ENCODE results near the gene HAT1.

The HAT1 gene

GRCh38 chr2:171921970-171922229, 361 bp upstream of the HAT1 start:
- DNase-seq: no peak

GRCh38 chr2:171923206-171923605, 945 bp downstream of the HAT1 start:
- no peak for DNase-seq

DNA sequence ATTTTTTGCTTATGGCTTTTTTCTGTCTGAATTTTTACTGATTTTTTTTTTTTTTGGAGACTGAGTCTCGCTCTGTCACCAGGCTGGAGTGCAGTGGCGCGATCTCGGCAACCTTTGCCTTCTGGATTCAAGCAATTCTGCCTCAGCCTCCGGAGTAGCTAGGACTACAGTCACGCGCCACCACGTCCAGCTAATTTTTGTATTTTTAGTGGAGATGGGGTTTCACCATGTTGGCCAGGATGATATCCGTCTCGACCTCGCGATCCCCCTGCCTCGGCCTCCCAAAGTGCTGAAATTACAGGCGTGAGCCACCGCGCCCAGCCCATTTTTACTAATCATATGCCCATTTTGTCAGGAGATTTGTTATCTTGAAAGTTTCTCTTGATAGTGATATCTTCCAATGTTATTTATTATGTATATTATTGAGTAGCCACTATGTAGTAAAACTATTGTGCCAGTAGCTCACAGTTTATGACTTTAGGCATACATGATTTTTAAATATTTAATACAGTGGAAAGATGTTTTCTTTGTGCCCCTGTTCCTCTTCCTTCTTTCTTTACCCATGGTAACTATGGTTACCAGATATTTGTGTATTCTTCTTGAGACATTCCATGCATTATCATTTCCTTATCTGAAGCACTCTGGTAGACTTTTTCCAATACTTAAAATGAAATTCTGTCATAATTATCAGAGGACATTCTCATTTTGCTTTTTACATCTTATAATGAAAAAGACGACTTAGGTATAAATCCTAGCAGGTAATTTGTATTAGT, 2.1 kb downstream of the HAT1 start:
- no peak for DNase-seq

GRCh38 chr2:171930385-171930784, 8.1 kb downstream of the HAT1 start:
- DNase-seq: no peak

DNA sequence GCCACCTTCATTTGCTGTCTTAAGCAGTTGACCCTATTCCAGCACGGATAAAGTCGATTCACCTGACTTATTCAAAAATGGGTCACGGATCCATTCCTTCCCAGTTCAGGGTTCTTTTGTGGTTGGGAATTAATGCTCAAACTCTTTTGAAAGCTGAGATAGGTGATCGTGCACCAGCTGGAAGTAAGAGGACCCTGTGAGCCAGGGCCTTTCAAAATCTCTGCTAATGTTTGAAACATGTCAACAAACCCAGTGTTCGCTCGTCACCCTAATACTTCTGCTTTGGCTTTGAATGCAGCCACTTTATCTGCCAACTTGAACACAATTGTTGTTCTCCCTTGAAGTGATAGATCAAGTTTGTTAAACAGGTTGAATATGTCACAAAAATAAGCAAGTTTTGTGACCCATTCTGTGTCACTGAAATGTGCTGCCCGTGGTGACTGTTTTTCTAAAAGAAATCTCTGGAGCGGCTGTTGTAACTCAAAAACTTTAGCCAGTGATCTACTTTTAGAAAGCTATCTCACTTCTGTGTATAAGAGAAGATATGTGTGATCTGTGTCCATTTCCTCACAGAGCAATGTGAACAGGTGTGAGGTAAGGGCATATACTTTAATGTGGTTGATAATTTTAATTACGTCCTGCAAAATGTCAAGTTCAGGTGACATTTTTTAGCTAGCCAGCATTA, 16.9 kb downstream of the HAT1 start:
- no peak for DNase-seq

- no peak for DNase-seq
Measured at GRCh38 chr2:171939743-171940071, 17.4 kb downstream of the HAT1 start.

DNA sequence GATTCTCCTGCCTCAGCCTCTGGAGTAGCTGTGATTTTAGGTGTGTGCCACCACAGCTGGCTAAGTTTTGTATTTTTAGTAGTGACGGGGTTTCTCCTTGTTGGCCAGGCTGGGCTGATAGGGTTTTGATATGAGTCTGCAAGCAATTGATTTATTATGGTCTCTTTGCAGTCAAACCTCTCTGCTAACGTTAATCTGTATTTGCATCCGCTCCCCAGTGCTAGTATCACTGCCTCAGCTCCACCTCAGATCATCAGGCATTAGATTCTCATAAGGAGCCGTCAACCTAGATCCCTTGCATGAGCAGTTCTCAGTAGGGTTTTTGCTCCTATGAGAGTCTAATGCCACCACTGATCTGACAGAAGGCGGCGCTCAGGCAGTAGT, 19.0 kb downstream of the HAT1 start:
- no peak for DNase-seq

DNA sequence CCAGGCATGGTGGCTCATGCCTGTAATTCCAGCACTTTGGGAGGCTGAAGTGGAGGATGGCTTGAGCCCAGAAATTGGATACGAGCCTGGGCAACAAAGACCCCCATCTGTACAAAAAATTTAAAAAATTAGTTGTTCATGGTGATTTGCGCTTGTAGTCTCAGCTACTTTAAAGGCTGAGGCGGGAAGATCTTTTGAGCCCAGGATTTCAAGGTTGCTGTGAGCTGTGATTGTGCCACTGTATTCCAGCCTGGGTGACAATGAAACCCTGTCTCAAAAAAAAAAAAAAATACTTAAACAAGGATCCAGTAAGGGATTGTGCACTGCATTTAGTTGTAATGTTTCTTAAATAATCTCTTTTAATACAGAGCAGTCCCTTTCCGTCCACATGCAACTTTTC, 21.6 kb downstream of the HAT1 start:
- no peak for DNase-seq

DNA sequence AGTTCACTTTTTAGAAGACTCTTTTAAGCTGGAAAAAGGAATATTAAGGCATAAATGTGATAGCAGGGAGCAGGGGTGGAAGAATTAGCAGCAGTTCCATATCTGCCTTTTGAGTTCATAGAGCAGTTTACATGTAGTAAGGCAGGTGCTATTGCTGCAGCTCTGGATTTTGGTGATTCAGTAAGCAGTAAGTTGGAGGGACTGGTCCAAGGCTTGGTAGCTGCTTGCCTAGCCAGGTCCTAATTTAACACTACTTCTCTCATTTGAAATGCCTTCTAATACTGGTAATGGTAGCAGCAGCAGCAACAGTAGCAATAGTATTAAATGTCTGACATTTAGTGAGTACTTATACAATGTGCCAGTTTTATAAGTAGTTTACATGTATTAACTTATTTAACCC, 30.0 kb downstream of the HAT1 start:
- DNase-seq: no peak

DNA sequence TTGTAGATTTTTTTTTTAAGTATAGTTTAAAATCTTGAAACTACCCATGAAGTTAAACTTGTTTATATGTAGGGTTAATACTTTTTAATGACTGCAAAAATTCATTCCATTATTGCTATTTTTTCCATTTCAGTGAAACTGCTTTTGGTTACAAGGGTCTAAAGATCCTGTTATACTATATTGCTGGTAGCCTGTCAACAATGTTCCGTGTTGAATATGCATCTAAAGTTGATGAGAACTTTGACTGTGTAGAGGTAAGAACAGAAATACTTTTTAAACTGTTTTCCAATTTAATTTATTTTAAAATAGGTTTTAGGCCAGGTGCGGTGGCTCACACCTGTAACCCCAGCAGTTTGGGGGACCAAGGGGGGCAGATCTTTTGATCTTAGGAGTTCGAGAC, 30.5 kb downstream of the HAT1 start:
- no peak for DNase-seq

DNA sequence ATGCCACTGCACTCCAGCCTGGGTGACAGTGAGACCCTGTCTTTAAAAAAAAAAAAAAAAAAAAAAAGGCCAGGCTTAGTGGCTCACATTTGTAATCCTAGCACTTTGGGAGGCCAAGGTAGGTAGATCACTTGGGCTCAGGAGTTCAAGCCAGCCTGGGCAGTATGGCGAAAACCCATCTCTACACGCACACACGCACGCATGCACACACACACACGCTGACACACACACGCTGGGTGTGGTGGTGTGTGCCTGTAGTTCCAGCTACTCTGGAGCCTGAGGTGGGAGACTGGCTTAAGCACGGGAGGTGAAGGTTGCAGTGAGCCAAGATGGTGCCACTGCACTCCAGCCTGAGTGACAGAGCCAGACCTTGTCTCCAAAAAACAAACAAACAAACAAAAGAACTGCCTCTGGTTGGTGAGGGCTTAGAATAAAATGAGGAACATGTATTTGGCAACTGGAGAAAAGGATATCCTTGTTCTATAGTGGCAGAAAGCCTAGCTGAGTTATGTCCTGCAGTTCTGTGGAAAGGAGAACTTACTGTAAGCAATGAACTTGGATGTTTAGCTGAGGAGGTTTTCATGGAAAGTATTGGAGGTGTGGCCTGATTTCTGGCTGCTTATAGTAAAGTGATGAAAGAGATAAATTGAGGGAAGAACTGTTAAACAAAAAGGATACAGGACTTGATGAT, 34.0 kb downstream of the HAT1 start:
- DNase-seq: no peak

GRCh38 chr2:171957061-171957460, 34.8 kb downstream of the HAT1 start:
- no peak for DNase-seq

GRCh38 chr2:171958475-171958874, 36.2 kb downstream of the HAT1 start:
- no peak for DNase-seq

GRCh38 chr2:171959998-171960397, 37.7 kb downstream of the HAT1 start:
- no peak for DNase-seq

GRCh38 chr2:171960570-171960969, 38.3 kb downstream of the HAT1 start:
- no peak for DNase-seq

DNA sequence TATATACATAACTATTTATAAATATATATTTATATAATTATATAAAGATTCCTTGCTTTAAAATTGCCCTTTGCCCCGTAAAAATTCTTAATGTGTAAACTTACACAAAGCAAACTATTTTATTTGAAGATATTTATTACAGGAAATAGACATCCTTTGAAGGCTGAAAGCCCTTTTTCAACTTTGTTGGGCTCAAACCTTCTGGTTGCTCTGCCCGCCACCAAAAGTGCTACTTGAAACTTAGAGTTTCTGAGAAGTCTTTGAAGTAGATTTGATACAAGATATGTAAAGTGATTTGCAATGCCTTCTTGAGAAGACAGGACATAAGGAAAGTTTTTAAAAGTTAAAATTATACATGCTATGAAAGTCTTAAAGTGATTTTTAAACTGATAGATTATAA, 40.9 kb downstream of the HAT1 start:
- no peak for DNase-seq

GRCh38 chr2:171964308-171964707, 42.0 kb downstream of the HAT1 start:
- DNase-seq: no peak

DNA sequence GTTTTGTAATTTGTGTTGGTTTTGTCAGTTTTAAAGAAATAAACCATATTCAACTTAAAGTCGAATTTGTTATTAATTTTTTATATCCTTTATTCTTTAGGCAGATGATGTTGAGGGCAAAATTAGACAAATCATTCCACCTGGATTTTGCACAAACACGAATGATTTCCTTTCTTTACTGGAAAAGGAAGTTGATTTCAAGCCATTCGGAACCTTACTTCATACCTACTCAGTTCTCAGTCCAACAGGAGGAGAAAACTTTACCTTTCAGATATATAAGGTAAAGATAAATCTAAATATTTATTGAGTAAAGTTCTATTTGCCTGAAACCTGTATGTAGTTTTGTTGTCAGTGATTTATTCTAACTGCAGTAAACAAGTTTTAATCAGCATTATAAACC, 43.0 kb downstream of the HAT1 start:
- no peak for DNase-seq

GRCh38 chr2:171965661-171966060, 43.4 kb downstream of the HAT1 start:
- DNase-seq: no peak

GRCh38 chr2:171966235-171966634, 44.0 kb downstream of the HAT1 start:
- no peak for DNase-seq

DNA sequence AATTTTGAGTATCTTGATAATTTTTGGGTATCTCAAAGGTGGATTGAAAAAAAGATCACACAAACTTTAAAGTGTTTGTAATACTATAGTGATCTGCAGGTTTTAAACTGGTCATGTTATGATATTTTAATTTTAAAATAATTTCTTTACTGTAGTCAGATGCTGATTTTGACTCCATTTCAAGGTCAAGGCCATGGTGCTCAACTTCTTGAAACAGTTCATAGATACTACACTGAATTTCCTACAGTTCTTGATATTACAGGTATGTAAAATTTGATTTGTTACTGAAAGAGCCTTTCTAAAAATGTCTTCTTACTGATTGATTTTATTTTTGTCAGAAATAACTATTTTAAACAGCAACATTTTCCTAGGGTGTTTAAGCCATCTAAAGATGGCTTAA, 44.4 kb downstream of the HAT1 start:
- DNase-seq: no peak

GRCh38 chr2:171968509-171968908, 46.2 kb downstream of the HAT1 start:
- DNase-seq: no peak

- DNase-seq: no peak
Measured at GRCh38 chr2:171972329-171972982, 50.2 kb downstream of the HAT1 start.

GRCh38 chr2:171979103-171979502, 56.8 kb downstream of the HAT1 start:
- no peak for DNase-seq
